IMR-90 (cell line): Measurements from ENCODE around the gene EBI3. TPM values are rescaled to one million over a fixed set of nuclear protein-coding genes. Genes with fewer than 3 reads are reported as not detected.

Source experiments
- ATAC-seq: fragments of 200-7000 bp; cut with Tn5 transposase; 2 replicates; pipeline ENCODE4 v1.9.1; 2020; ENCODE audit warnings: low read depth, mild to moderate bottlenecking, moderate library complexity
- BruUV-seq: library from RNA; stranded (reverse); fragments of 400-500 nt; replicated peaks from 2 replicates; lab custom pipeline; 2021; lab: Mats Ljungman, UMichigan
- CTCF ChIA-PET: fragments of 300-600 bp; formaldehyde crosslinking; extraction: SDS; loops from one replicate; lab custom pipeline; 2021; ENCODE audit warnings: antibody characterized with exemption; lab: Yijun Ruan, JAX
- POLR2A ChIA-PET: fragments of 300-600 bp; sonication (Branson Sonifier 250); formaldehyde crosslinking; loops from one replicate; lab custom pipeline; 2022; ENCODE audit warnings: antibody characterized with exemption; ENCODE audit not compliant: unreplicated experiment; lab: Charles Lee
- DNase-seq: peaks from one replicate; pipeline ENCODE4 v3.0.0; 2013
- H2AFZ ChIP-seq: replicated peaks from 2 replicates; pipeline ENCODE3; 2013; ENCODE audit warnings: low read length, mild to moderate bottlenecking; ENCODE audit not compliant: poor library complexity
- H2AK5ac ChIP-seq: 2 replicates; pipeline ENCODE4 v1.6.1; 2013; ENCODE audit warnings: low read depth, low read length, inconsistent platforms
- H2AK9ac ChIP-seq: replicated peaks from 2 replicates; pipeline ENCODE3; 2013; ENCODE audit warnings: mild to moderate bottlenecking, low read depth, low read length, moderate library complexity; ENCODE audit not compliant: poor library complexity
- H2BK120ac ChIP-seq: 2 replicates; pipeline ENCODE4 v1.6.1; 2013; ENCODE audit warnings: low read depth, low read length, inconsistent platforms
- H2BK15ac ChIP-seq: 3 replicates; pipeline ENCODE4 v1.6.1; 2013; ENCODE audit warnings: low read depth, low read length, inconsistent platforms
- H2BK20ac ChIP-seq: 2 replicates; pipeline ENCODE4 v1.6.1; 2013; ENCODE audit warnings: low read depth, mild to moderate bottlenecking, inconsistent platforms, low read length, moderate library complexity
- H2BK5ac ChIP-seq: 2 replicates; pipeline ENCODE4 v1.6.1; 2013; ENCODE audit warnings: mild to moderate bottlenecking, low read depth, low read length, inconsistent platforms; ENCODE audit not compliant: poor library complexity, severe bottlenecking
- H3K14ac ChIP-seq: replicated peaks from 2 replicates; pipeline ENCODE4 v1.6.1; 2013; ENCODE audit warnings: low read depth, low read length, inconsistent platforms
- H3K18ac ChIP-seq: 2 replicates; pipeline ENCODE4 v1.6.1; 2013; ENCODE audit warnings: low read depth, low read length, control low read depth
- H3K23ac ChIP-seq: 2 replicates; pipeline ENCODE4 v1.6.1; 2013; ENCODE audit warnings: low read depth, low read length, inconsistent platforms
- H3K27ac ChIP-seq: 2 replicates; pipeline ENCODE4 v1.5.1; 2013; ENCODE audit warnings: mild to moderate bottlenecking, control low read depth, low read length; ENCODE audit not compliant: insufficient read depth
- H3K27me3 ChIP-seq: 2 replicates; pipeline ENCODE4 v1.6.1; 2013; ENCODE audit warnings: low read length; ENCODE audit not compliant: control insufficient read depth, insufficient read depth
- H3K36me3 ChIP-seq: 2 replicates; pipeline ENCODE4 v1.6.1; 2013; ENCODE audit warnings: low read length, mixed read lengths; ENCODE audit not compliant: control insufficient read depth, insufficient read depth
- H3K4ac ChIP-seq: 2 replicates; pipeline ENCODE4 v1.6.1; 2013; ENCODE audit warnings: low read depth, low read length, inconsistent platforms
- H3K4me1 ChIP-seq: 2 replicates; pipeline ENCODE4 v1.6.1; 2013; ENCODE audit warnings: low read length, mixed read lengths; ENCODE audit not compliant: control insufficient read depth, insufficient read depth
- H3K4me2 ChIP-seq: 2 replicates; pipeline ENCODE4 v1.6.1; 2013; ENCODE audit warnings: low read depth, mild to moderate bottlenecking, control low read depth, low read length, moderate library complexity
- H3K4me3 ChIP-seq: 2 replicates; pipeline ENCODE4 v1.5.1; 2013; ENCODE audit warnings: low read depth, mild to moderate bottlenecking, control low read depth, low read length, moderate library complexity; ENCODE audit not compliant: insufficient read depth
- H3K56ac ChIP-seq: 2 replicates; pipeline ENCODE4 v1.6.1; 2013; ENCODE audit warnings: low read length, inconsistent platforms; ENCODE audit not compliant: insufficient read depth; ENCODE audit errors: extremely low read depth
- H3K79me1 ChIP-seq, 2 experiments: 2 replicates each; pipeline ENCODE4 v1.6.1; 2013; ENCODE audit warnings: low read length in 2 of 2, inconsistent platforms in 1 of 2, low read depth in 1 of 2
- H3K9ac ChIP-seq: 2 replicates; pipeline ENCODE4 v1.6.1; 2013; ENCODE audit warnings: low read depth, low read length, control low read depth
- H3K9me1 ChIP-seq: 2 replicates; pipeline ENCODE4 v1.6.1; 2013; ENCODE audit warnings: low read length, inconsistent platforms; ENCODE audit not compliant: insufficient read depth
- H3K9me3 ChIP-seq: 2 replicates; pipeline ENCODE4 v1.6.1; 2013; ENCODE audit warnings: low read length; ENCODE audit not compliant: control insufficient read depth, insufficient read depth
- H4K20me1 ChIP-seq: 2 replicates; pipeline ENCODE4 v1.6.1; 2013; ENCODE audit warnings: low read length, inconsistent platforms; ENCODE audit not compliant: insufficient read depth
- H4K5ac ChIP-seq: 2 replicates; pipeline ENCODE4 v1.6.1; 2013; ENCODE audit warnings: mild to moderate bottlenecking, low read depth, low read length, control low read depth
- H4K8ac ChIP-seq, 2 experiments: 2 replicates each; pipeline ENCODE4 v1.6.1; 2013; ENCODE audit warnings: low read depth in 2 of 2, low read length in 2 of 2, control low read depth in 1 of 2, inconsistent platforms in 1 of 2
- H4K91ac ChIP-seq: 2 replicates; pipeline ENCODE4 v1.6.1; 2013; ENCODE audit warnings: low read depth, low read length, inconsistent platforms; ENCODE audit not compliant: insufficient read depth
- BHLHE40 ChIP-seq: fragments of 150-350 bp; IDR thresholded peaks from 2 replicates; pipeline ENCODE4 v1.6.1; 2016; ENCODE audit warnings: mild to moderate bottlenecking, low read depth, low read length
- CEBPB ChIP-seq: IDR thresholded peaks from 2 replicates; pipeline ENCODE4 v1.6.1; 2012; ENCODE audit warnings: low read depth, low read length, improper control_type of control experiment
- CTCF ChIP-seq: conservative IDR thresholded peaks from 2 replicates; pipeline ENCODE4 v1.5.1; 2012; ENCODE audit warnings: mild to moderate bottlenecking, low read depth, low read length, improper control_type of control experiment
- ELK1 ChIP-seq: fragments of 150-350 bp; IDR thresholded peaks from 2 replicates; pipeline ENCODE4 v1.6.1; 2016; ENCODE audit warnings: low read depth, mild to moderate bottlenecking, low read length, moderate library complexity, borderline replicate concordance
- FOS ChIP-seq: fragments of 150-350 bp; IDR thresholded peaks from 2 replicates; pipeline ENCODE4 v1.6.1; 2016; ENCODE audit warnings: low read depth, low read length
- MXI1 ChIP-seq: IDR thresholded peaks from 2 replicates; pipeline ENCODE4 v1.6.1; 2012; ENCODE audit warnings: low read depth, mild to moderate bottlenecking, low read length, moderate library complexity, borderline replicate concordance
- NFE2L2 ChIP-seq: fragments of 150-350 bp; IDR thresholded peaks from 2 replicates; pipeline ENCODE4 v1.6.1; 2016; ENCODE audit warnings: low read depth, mild to moderate bottlenecking, low read length
- POLR2A ChIP-seq: IDR thresholded peaks from 2 replicates; pipeline ENCODE4 v1.6.1; 2012; ENCODE audit warnings: mild to moderate bottlenecking, low read depth, low read length
- RAD21 ChIP-seq: IDR thresholded peaks from 2 replicates; pipeline ENCODE4 v1.6.1; 2012; ENCODE audit warnings: low read length, improper control_type of control experiment
- RCOR1 ChIP-seq: IDR thresholded peaks from 2 replicates; pipeline ENCODE4 v1.6.1; 2012; ENCODE audit warnings: mild to moderate bottlenecking, low read length, improper control_type of control experiment; ENCODE audit not compliant: insufficient replicate concordance
- RFX5 ChIP-seq: IDR thresholded peaks from 2 replicates; pipeline ENCODE4 v1.8.0; 2012; ENCODE audit warnings: low read depth, mild to moderate bottlenecking, low read length, moderate library complexity
- SMC3 ChIP-seq: fragments of 150-350 bp; IDR thresholded peaks from 2 replicates; pipeline ENCODE4 v1.6.1; 2016; ENCODE audit warnings: low read depth, mild to moderate bottlenecking, antibody characterized with exemption, low read length, moderate library complexity
- USF2 ChIP-seq: fragments of 150-350 bp; IDR thresholded peaks from 2 replicates; pipeline ENCODE4 v1.6.1; 2017; ENCODE audit warnings: mild to moderate bottlenecking, antibody characterized with exemption, low read length, low read depth
- WGBS, 2 experiments: methylation state at CpG; one replicate each; pipeline versions ENCODE4 v1.1.5 to v1.1.7; 2013; ENCODE audit warnings: missing lambda C conversion rate in 2 of 2; ENCODE audit not compliant: insufficient read length in 1 of 2; ENCODE audit errors: extremely low coverage in 2 of 2; 5-methylcytosine and 5-hydroxymethylcytosine counted together
- dilution Hi-C: fragments of 300-500 bp; cut with HindIII; formaldehyde crosslinking; loops from one replicate; pipeline ENCODE4 v1.14.3; 2018; ENCODE audit warnings: low sequenced_read_pairs; ENCODE audit not compliant: unreplicated experiment
- in situ Hi-C: fragments of 300-500 bp; cut with MboI; formaldehyde crosslinking; loops from 3 replicates; pipeline ENCODE4 v1.14.3; 2019; ENCODE audit warnings: low sequenced_read_pairs, inconsistent platforms, mixed read lengths
- intact Hi-C: fragments of 100-400 bp; cut with micrococcal nuclease; formaldehyde crosslinking; loops from 2 replicates; pipeline ENCODE4 v1.10.0; 2022
- polyA plus RNA-seq, 3 experiments: library from polyadenylated mRNA; depleted of rRNA; stranded (reverse); fragments of >200 nt; gene quantifications; 2 replicates each; pipeline ENCODE4 v1.2.3, GENCODE V29; 2012; ENCODE audit warnings: low replicate concordance in 1 of 3
- total RNA-seq: library from RNA; depleted of rRNA; stranded (reverse); fragments of >200 nt; gene quantifications from 2 replicates; pipeline ENCODE4 v1.2.3, GENCODE V29; 2012

The EBI3 gene
- total and polyA plus RNA-seq, 2 of the 4 experiments (the other 2 are of a cell fraction) = 0.36 to 2.7 TPM

- H4K91ac ChIP-seq = no peak overlapping the region
- H3K4me2 ChIP-seq = no peak overlapping the region
- WGBS, 2 experiments = no CpG with 5 or more reads among the region's 8 CpGs
- H3K18ac ChIP-seq = no peak overlapping the region
- H2AK9ac ChIP-seq = no peak overlapping the region
- intact Hi-C loops (no loop called here), dilution Hi-C loops (no loop called here), in situ Hi-C loops (no loop called here)
- ATAC-seq (no peak), DNase-seq (no peak)
- no peaks in the 10 kb centered on the region for H3K9me3 ChIP-seq
- H4K8ac ChIP-seq = no peak overlapping the region
- no peak overlapping the region for H3K56ac ChIP-seq
- H2AK5ac ChIP-seq = no peak overlapping the region
- no peak overlapping the region for H3K27ac ChIP-seq
- no peaks in the 10 kb centered on the region for H3K36me3 ChIP-seq
- no peak overlapping the region for H2BK15ac ChIP-seq
- H3K27me3 ChIP-seq = peaks cover 53% of the 10 kb centered on the region
- H3K4ac ChIP-seq = no peak overlapping the region
- no peaks in the 10 kb centered on the region for H3K79me1 ChIP-seq
- CTCF ChIA-PET = no interaction called here
- POLR2A ChIA-PET = no interaction called here
- no peak overlapping the region for H4K5ac ChIP-seq
- no peak overlapping the region for H2BK20ac ChIP-seq
- H3K4me3 ChIP-seq = no peak overlapping the region
- no peak overlapping the region for H3K14ac ChIP-seq
- no TSS peak for BruUV-seq
- no peaks in the 10 kb centered on the region for H3K9me1 ChIP-seq
- no peak overlapping the region for H3K23ac ChIP-seq
- TF ChIP-seq USF2 (no peak), BHLHE40 (no peak), RCOR1 (no peak), SMC3 (no peak), CEBPB (no peak), RFX5 (no peak), NFE2L2 (no peak), ELK1 (no peak), RAD21 (no peak), MXI1 (no peak), POLR2A (no peak), CTCF (no peak), FOS (no peak)
- H2BK120ac ChIP-seq = no peak overlapping the region
- no peak overlapping the region for H3K9ac ChIP-seq
- H3K4me1 ChIP-seq = no peaks in the 10 kb centered on the region
- no peak overlapping the region for H2BK5ac ChIP-seq
- H4K20me1 ChIP-seq = no peaks in the 10 kb centered on the region; the same call in 1 of the 2 replicates
- H2AFZ ChIP-seq = no peak overlapping the region
Observed at GRCh38 chr19:4196009-4196408, 33.3 kb upstream of the EBI3 start.
